OCI-LY7 (cell line): ENCODE measurements around the gene RPRD1B. TPM values are rescaled to one million over a fixed set of nuclear protein-coding genes. Genes with fewer than 3 reads are reported as not detected.

ENCODE experiments used
- BruUV-seq: library from RNA; stranded (reverse); fragments of 400-500 nt; replicated peaks from 2 replicates; lab custom pipeline; 2021; lab: Mats Ljungman, UMichigan
- CTCF ChIA-PET: fragments of 300-600 bp; sonication (Branson Sonifier 250); formaldehyde crosslinking; loops from one replicate; lab custom pipeline; 2022; ENCODE audit warnings: antibody characterized with exemption; ENCODE audit not compliant: unreplicated experiment; lab: Charles Lee
- POLR2A ChIA-PET: fragments of 300-600 bp; sonication (Branson Sonifier 250); formaldehyde crosslinking; loops from one replicate; lab custom pipeline; 2022; ENCODE audit warnings: antibody characterized with exemption; lab: Charles Lee
- DNase-seq: peaks from one replicate; pipeline ENCODE4 v3.0.0-alpha.2; 2015; ENCODE audit warnings: low spot score
- H2AFZ ChIP-seq: fragments of 200-600 bp; sonication (generic), shearing (Covaris generic); 2 replicates; pipeline ENCODE4 v1.6.1; 2014; ENCODE audit warnings: mild to moderate bottlenecking, antibody characterized with exemption, low read length, moderate library complexity
- H3K27ac ChIP-seq: fragments of 200-600 bp; sonication (generic); 2 replicates; pipeline ENCODE4 v1.5.1; 2014; ENCODE audit warnings: mixed run types, low read depth, mild to moderate bottlenecking, moderate library complexity, low read length, inconsistent platforms; ENCODE audit not compliant: poor library complexity, severe bottlenecking
- H3K36me3 ChIP-seq: fragments of 200-600 bp; sonication (generic); 2 replicates; pipeline ENCODE4 v1.6.1; 2014; ENCODE audit warnings: mild to moderate bottlenecking, antibody characterized with exemption, low read length, moderate library complexity, mixed read lengths; ENCODE audit not compliant: insufficient read depth
- H3K4me1 ChIP-seq: fragments of 200-600 bp; sonication (generic); 2 replicates; pipeline ENCODE4 v1.5.1; 2014; ENCODE audit warnings: mild to moderate bottlenecking, low read length; ENCODE audit not compliant: insufficient read depth, poor library complexity, severe bottlenecking
- H3K4me2 ChIP-seq: fragments of 200-600 bp; sonication (generic); 2 replicates; pipeline ENCODE4 v1.6.1; 2014; ENCODE audit warnings: mild to moderate bottlenecking, low read length
- H3K4me3 ChIP-seq: fragments of 200-600 bp; sonication (generic); 2 replicates; pipeline ENCODE4 v1.5.1; 2014; ENCODE audit warnings: mild to moderate bottlenecking, low read depth, low read length; ENCODE audit not compliant: poor library complexity, severe bottlenecking
- H3K79me2 ChIP-seq: fragments of 200-600 bp; sonication (generic); 2 replicates; pipeline ENCODE4 v1.6.1; 2016; ENCODE audit warnings: low read depth, mild to moderate bottlenecking, low read length, moderate library complexity, mixed read lengths; ENCODE audit not compliant: insufficient read depth
- H3K9me2 ChIP-seq: fragments of 200-600 bp; sonication (generic); 2 replicates; pipeline ENCODE4 v1.6.1; 2016; ENCODE audit warnings: mild to moderate bottlenecking, low read length, mixed read lengths; ENCODE audit not compliant: insufficient read depth
- H3K9me3 ChIP-seq: fragments of 200-600 bp; sonication (generic); 2 replicates; pipeline ENCODE4 v1.6.1; 2014; ENCODE audit warnings: mild to moderate bottlenecking, mixed run types, low read length, mixed read lengths
- H4K20me1 ChIP-seq: fragments of 200-600 bp; sonication (generic); 2 replicates; pipeline ENCODE4 v1.6.1; 2014; ENCODE audit warnings: mild to moderate bottlenecking, antibody characterized with exemption, low read length, moderate library complexity, mixed read lengths; ENCODE audit not compliant: insufficient read depth
- CTCF ChIP-seq: fragments of 200-600 bp; sonication (generic); conservative IDR thresholded peaks from 2 replicates; pipeline ENCODE4 v1.5.1; 2014; ENCODE audit warnings: mild to moderate bottlenecking, antibody characterized with exemption, low read length, moderate library complexity, mixed read lengths
- EZH2phosphoT487 ChIP-seq: fragments of 200-600 bp; sonication (generic); IDR thresholded peaks from 2 replicates; pipeline ENCODE4 v1.6.1; 2018; ENCODE audit warnings: low read depth, borderline replicate concordance, mild to moderate bottlenecking, mixed run types, antibody characterized with exemption, low read length, moderate library complexity, mixed read lengths
- intact Hi-C: fragments of 100-400 bp; cut with micrococcal nuclease; formaldehyde crosslinking; loops from one replicate; pipeline ENCODE4 v1.10.0; 2022; ENCODE audit not compliant: unreplicated experiment
- total RNA-seq, 2 experiments: library from RNA; depleted of rRNA in 1 of 2; stranded (reverse); fragments of >200 nt in 1 of 2; shearing (Covaris generic) in 1 of 2; gene quantifications; 2 replicates each; pipeline ENCODE4 v1.2.3, GENCODE V29; 2014 to 2022

RPRD1B gene
- total RNA-seq, 2 experiments from 2014 or later: 45.6 to 67.9 TPM

GRCh38 chr20:38017959-38018358 is 15.6 kb upstream of the RPRD1B start:
- CTCF ChIA-PET: interaction anchor here (0.7 kb wide), 1 partner anchor 18 kb away, joined by 4 read pairs; no protein-coding TSS in a partner anchor
- Histone ChIP-seq H3K9me3 (peaks cover 31% of the 10 kb centered on the region), H3K4me3 (no peak overlapping the region), H3K4me1 (no peaks in the 10 kb centered on the region), H3K36me3 (peaks cover 68% of the 10 kb centered on the region), H3K4me2 (no peak overlapping the region), H2AFZ (no peak overlapping the region), H3K27ac (no peak overlapping the region), H3K9me2 (no peaks in the 10 kb centered on the region), H3K79me2 (peaks cover 26% of the 10 kb centered on the region; the same call in 1 of the 2 replicates), H4K20me1 (no peaks in the 10 kb centered on the region)
- POLR2A ChIA-PET: interaction anchor here (0.7 to 2.2 kb wide), 2 partner anchors 10 to 15 kb away, joined by 3 to 9 read pairs; partner anchors contain the start of genes RPRD1B and TTI1
- no TSS peak for BruUV-seq
- TF ChIP-seq CTCF (no peak), EZH2phosphoT487 (no peak)
- intact Hi-C loops: no loop called here
- DNase-seq: no peak

GRCh38 chr20:38018385-38018784 is 15.2 kb upstream of the RPRD1B start:
- Histone ChIP-seq H3K4me3 (no peak overlapping the region), H3K36me3 (peaks cover 63% of the 10 kb centered on the region), H3K4me2 (no peak overlapping the region), H3K9me3 (peaks cover 31% of the 10 kb centered on the region), H3K79me2 (peaks cover 30% of the 10 kb centered on the region; the same call in 1 of the 2 replicates), H2AFZ (no peak overlapping the region), H3K9me2 (no peaks in the 10 kb centered on the region), H3K4me1 (no peaks in the 10 kb centered on the region), H3K27ac (no peak overlapping the region), H4K20me1 (no peaks in the 10 kb centered on the region)
- no peak for DNase-seq
- no TSS peak for BruUV-seq
- ChIA-PET CTCF (no interaction called here), POLR2A (no interaction called here)
- no peak for TF ChIP-seq EZH2phosphoT487
- no peak for TF ChIP-seq CTCF
- intact Hi-C loops: no loop called here

- no peak overlapping the region for H2AFZ ChIP-seq
- no peaks in the 10 kb centered on the region for H4K20me1 ChIP-seq
- H3K36me3 ChIP-seq: peaks cover 56% of the 10 kb centered on the region
- no peak for TF ChIP-seq EZH2phosphoT487
- TF ChIP-seq CTCF: no peak
- CTCF ChIA-PET: interaction anchor here (0.6 kb wide), 1 partner anchor 125 kb away, joined by 8 read pairs; no protein-coding TSS in a partner anchor
- no TSS peak for BruUV-seq
- no peak overlapping the region for H3K27ac ChIP-seq
- peaks cover 31% of the 10 kb centered on the region for H3K9me3 ChIP-seq
- no peaks in the 10 kb centered on the region for H3K9me2 ChIP-seq
- intact Hi-C loops: no loop called here
- peaks cover 9% of the 10 kb centered on the region for H3K4me1 ChIP-seq
- no peak overlapping the region for H3K4me3 ChIP-seq
- peaks cover 57% of the 10 kb centered on the region; the same call in 1 of the 2 replicates for H3K79me2 ChIP-seq
- H3K4me2 ChIP-seq: no peak overlapping the region
- no peak for DNase-seq
- POLR2A ChIA-PET: interaction anchor here (1.3 kb wide), 1 partner anchor 13 kb away, joined by 4 read pairs; no protein-coding TSS in a partner anchor
Measured at GRCh38 chr20:38021087-38021772, 12.3 kb upstream of the RPRD1B start.
